Stimulated activated CD4-positive, alpha-beta T cell treated with anti-CD3 and anti-CD28 coated beads, TNF-alpha, amount 100 ng/mL, for 1 hour (primary cell): ENCODE measurements around the gene CNTN2.

Experiments
- DNase-seq, 3 donors: peaks; one replicate each; pipeline ENCODE4 v3.0.0-alpha.2; 2020; ENCODE audit warnings: low read depth in 3 of 3, low spot score in 1 of 3

Gene CNTN2

GRCh38 chr1:205052690-205053089 lies 9.7 kb downstream of the CNTN2 start:
- DNase-seq = no peak

DNA sequence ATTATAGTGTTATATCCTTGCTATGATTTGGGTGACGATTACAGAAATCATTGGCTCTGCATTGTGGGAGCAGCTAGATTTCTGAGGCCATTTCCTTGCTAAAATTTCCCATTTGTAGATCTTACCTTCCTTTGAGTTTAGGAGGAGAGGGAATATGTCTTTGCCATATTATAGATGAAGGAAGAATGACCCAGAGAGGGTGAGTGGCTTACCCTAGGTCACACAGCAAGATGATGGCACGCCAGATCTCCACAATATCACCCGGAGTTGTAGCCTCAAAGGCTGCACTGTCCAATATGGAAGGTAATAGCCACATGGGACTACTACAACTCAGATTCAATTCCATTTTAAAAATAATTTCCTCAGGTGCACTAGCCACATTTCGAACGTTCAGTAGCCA lies 10.3 kb downstream of the CNTN2 start:
- DNase-seq = no peak

DNA sequence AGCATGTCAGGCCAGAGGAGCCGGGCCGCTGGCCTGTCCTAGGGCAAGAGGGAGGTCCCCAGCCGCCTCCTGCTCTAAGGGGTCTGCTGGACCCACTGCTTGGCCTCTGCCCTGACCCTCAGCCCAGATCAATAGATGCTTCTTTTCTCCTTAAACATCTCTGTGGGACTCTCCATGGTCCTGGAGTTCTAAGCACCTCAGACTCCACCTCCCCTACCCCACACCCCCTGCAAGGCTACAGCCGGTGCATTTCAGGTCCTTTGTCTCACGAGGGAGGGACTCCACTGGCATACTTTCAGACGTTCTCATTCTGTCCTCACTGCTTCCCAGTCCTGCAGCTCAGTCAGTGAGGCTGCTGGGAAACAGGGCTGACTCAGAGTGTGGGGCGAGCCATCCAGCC lies 11.0 kb downstream of the CNTN2 start:
- DNase-seq = no peak

GRCh38 chr1:205056188-205056611 lies 13.2 kb downstream of the CNTN2 start:
- no peak for DNase-seq

DNA sequence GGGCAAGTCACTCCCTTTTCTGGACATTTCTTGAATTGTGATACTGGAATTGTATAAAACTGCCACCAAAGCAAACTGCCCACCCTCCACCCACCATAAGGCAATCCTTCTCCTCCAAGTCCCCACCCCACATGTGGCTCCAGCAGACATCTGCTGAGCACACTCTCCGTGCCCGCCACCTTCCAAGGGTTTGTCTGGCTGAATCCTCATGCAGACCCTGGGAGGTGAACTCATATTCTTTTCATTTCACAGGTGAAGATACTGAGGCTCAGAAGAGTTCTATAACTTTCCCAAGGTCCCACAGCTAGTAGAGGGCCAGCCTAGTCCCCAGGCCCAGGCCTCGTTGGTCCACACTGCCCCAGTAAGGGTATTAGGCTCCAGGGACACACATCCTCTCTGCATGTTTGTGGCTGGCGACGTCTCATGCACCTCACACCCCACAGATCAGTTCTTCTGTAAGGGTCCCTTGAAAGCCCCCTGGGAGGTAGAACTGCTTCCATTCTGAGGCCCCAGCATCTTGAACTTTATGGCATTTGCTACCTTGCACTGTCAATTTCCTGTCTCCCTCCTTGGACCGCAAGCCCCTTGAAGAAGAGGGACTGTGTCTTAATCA lies 14.1 kb downstream of the CNTN2 start:
- no peak for DNase-seq

DNA sequence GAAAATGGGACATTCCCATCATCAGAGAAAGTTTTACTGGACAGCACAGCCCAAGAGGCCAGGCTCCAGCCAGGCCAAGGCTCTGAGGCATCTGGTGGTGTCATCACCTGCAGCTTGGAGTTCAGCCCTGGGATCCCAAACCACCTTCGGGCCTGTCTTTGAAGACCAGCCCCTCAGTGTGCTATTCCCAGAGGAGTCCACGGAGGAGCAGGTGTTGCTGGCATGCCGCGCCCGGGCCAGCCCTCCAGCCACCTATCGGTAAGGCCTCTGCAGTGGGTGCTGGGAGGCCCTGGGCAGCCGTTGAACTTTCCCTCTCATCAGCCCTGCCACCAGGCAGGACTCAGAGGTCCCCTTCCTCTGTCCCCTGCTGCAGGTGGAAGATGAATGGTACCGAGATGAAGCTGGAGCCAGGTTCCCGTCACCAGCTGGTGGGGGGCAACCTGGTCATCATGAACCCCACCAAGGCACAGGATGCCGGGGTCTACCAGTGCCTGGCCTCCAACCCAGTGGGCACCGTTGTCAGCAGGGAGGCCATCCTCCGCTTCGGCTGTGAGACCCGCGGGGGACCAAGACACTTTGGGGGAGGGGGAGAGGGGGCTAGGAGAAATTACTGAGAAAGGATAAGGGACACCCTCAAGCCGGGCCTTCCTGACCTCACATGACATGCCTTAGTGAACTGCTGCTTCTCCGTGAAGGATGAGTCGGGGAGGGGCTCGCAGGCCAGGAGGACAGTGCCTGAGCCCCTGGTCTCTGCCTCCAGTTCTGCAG lies 15.0 kb downstream of the CNTN2 start:
- DNase-seq = no peak

GRCh38 chr1:205058853-205059252 lies 15.8 kb downstream of the CNTN2 start:
- no peak for DNase-seq

- DNase-seq = no peak
These were observed 16.6 kb downstream of the CNTN2 start for GRCh38 chr1:205059660-205060059.

DNA sequence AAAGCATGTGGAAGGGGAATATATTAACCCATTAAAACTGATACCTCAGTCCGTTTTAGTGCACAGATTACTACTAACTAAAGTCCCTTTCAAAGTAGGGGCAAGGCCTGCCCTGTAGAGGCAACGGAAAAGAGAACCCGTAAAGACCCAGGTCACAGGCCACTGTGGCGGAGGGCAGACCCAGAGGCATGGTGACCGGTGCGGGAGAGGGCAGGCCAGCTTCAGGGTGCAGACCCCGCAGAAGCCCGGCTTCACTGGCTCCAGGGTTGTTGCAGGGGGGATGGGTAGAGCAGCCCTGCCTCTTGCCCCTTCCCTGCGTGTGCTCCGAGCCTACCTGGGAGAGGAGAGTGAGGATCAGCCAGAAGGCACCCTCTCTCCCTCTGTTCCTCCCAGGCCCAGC lies 17.7 kb downstream of the CNTN2 start:
- no peak for DNase-seq

- no peak for DNase-seq
These were observed 18.2 kb downstream of the CNTN2 start for GRCh38 chr1:205061227-205061626.

- peak; percentile 9 to 56 (median 22) for DNase-seq
These were observed 18.7 kb downstream of the CNTN2 start for GRCh38 chr1:205061665-205062069.

DNA sequence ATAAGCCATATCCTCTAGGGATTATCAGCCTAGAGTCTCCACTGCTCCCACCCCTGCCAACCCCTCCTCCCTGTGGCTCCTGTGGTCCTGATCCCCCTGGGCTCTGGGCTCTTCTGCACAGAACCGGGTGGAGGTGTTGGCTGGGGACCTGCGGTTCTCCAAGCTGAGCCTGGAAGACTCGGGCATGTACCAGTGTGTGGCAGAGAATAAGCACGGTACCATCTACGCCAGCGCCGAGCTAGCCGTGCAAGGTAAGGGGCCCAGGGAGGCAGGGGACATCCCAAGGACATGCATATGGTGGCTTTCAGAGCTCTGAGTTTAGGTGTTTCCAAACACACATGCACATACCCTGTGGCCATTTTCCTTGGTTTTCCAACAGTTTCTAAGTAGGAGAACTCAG lies 19.3 kb downstream of the CNTN2 start:
- no peak for DNase-seq

DNA sequence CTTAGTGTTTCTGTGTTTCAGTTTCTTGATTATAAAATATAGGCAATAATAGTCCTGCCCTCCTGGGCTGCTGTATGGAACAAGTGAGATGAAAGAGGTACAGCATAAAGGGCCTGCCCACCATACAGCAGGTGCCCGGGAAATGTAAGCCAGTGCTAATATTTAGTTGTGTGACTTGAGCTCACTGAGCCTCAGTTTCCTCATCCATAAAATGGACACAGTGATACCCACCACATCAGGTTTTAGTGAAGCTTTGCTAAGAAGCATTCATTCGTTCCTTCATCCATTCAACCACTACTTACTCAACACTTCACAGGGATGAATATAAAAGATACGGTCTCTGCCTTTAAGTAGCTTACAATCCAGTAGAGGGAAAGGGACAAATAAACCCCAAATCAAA lies 19.9 kb downstream of the CNTN2 start:
- DNase-seq = no peak

DNA sequence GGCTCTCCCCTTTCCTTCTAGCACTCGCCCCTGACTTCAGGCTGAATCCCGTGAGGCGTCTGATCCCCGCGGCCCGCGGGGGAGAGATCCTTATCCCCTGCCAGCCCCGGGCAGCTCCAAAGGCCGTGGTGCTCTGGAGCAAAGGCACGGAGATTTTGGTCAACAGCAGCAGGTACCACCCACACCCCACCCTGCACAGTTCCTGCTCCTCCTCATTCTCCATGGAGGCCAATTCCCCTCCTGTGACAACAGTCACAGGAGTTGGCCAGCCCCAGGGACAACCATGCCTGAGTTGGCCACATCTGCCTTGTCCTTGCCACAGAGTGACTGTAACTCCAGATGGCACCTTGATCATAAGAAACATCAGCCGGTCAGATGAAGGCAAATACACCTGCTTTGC lies 21.3 kb downstream of the CNTN2 start:
- no peak for DNase-seq

DNA sequence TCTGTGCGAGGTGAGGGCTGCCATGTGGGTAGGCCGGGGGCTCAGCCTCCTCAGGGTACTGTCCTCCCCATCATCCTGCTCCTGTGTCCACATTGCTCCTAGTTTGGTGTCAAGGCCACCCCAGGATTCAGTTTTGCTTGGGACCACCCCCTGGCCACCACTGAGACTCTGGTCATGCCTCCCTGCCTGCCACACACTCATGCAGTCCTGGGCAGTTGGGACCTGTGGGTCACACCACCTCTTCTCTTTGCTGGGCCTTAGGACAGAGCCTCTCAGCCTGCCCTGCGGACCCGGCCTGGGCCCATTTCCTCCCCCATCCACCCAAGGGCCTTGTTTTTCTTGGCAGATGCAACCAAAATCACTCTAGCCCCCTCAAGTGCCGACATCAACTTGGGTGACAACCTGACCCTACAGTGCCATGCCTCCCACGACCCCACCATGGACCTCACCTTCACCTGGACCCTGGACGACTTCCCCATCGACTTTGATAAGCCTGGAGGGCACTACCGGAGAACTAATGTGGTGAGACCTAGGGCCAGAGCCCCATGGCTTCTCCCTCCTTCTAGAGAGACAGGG lies 21.8 kb downstream of the CNTN2 start:
- DNase-seq = no peak

DNA sequence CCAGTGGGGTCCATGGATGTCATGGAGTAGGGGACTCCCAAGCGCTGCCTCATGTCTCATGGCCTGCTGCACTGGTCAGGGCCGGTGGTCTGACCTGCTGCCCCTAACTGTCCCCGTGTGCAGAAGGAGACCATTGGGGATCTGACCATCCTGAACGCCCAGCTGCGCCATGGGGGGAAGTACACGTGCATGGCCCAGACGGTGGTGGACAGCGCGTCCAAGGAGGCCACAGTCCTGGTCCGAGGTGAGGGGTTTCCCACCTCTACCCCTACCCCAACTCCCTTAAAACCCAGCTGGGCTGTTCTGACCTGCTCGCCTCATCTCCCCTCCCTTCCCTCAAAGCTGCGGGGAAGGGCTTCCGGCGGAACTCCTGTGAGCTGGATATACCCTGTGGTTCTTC lies 22.7 kb downstream of the CNTN2 start:
- no peak for DNase-seq

DNA sequence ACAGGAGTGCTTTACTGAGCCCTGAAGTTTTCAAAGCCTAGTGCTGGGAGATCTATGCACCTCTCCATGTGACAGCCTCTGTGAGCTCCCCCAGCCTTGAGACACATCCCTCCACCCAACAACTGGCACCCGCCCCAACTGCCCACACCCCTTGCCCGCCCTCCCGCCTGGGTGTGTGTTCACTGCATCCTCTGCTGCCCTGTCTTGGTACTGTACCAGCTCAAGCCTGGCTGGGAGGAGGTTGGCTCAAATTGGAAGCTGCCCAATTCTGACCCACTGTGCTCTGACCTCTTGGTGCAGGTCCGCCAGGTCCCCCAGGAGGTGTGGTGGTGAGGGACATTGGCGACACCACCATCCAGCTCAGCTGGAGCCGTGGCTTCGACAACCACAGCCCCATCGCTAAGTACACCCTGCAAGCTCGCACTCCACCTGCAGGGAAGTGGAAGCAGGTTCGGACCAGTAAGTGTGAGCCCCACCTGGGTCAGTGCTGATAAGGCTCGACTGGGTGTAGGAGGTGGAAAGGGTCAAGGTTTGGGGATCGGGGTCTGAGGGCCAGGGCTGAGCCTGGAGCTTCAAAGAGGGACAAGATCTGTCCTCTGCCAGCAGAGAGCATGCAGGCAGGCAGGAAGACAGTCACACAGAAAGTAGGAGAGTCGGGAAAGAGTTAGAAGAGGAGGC lies 23.3 kb downstream of the CNTN2 start:
- no peak for DNase-seq

DNA sequence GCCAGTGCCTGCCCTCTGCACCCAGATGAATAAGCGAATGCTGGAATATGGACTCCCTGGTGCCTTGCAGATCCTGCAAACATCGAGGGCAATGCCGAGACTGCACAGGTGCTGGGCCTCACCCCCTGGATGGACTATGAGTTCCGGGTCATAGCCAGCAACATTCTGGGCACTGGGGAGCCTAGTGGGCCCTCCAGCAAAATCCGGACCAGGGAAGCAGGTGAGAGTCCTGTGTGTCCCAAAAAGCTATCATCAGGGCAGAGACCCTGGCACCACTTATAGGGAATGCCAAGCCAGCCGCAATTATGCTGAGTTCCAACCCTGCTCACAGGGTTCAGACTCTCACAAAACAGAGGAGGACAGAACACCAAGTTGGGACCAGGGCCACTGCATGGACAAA lies 24.0 kb downstream of the CNTN2 start:
- no peak for DNase-seq

DNA sequence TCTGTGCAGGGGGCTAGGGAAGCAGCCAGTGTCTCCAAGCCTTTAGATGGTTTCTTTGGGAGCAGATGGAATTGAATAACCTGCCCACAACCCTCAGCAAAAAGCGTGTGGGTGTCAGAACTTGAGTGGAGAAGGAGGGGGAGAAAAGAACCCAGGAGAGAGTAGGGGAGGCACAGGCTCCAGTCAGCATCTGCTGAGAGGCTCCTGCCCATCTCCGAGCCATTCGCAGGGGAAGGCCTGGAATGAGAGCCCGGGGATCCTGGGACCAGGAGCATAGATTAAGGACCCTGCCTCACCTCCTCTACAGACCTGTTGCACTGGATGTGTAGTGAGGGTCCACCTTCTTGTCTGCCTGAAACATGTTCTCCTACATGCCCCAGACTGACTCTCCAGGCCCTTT lies 25.0 kb downstream of the CNTN2 start:
- no peak for DNase-seq

DNA sequence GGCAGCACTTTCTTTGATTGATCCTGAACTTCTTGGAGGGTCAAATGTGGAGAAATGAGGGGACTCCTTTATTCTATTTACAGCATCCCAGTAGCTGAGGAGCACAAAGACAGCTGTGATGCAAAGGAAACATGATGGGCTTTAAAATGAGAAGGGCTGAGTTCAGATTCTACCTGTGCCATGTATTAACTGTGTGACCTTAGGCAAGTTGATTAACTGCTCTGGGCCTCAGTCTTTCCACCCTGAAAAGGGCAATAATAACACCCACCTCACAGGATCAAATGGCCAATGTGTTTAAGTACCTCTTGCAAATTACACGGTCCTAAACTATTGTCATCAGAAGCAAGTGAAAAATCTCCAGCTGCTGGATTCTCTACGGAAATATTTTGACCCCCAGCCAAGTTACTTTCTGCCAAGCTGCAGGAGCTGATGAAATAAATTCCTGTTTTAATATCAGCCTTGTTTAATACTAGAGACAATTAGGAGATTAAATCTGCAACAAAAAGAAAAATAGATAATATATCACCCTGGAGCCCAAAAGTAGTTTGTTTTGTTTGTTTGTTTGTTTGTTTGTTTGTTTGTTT lies 25.5 kb downstream of the CNTN2 start:
- DNase-seq = no peak

DNA sequence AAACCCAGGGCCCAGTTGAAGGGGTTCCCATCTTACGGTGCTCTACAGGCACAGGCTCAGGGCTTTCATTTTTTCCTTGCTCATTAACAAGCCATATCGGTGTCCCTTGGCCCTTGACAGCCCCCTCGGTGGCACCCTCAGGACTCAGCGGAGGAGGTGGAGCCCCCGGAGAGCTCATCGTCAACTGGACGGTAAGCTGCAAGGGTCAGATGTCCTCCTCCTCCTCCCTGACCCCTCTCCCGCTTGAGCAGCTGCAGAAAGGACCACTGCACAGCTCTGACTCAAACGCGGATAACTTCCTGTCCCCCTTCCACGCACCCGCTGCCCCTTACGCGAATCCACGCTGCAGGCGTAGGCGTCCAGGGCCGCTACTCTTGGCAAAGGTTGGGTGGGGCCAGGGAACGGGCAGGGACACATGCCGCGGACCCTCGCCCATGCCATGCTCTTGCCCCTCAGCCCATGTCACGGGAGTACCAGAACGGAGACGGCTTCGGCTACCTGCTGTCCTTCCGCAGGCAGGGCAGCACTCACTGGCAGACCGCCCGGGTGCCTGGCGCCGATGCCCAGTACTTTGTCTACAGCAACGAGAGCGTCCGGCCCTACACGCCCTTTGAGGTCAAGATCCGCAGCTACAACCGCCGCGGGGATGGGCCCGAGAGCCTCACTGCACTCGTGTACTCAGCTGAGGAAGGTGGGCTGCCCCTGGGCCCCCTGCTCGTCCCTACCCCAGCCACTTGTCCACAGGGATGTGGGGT lies 26.5 kb downstream of the CNTN2 start:
- DNase-seq = no peak
